ENCODE results near the gene CCDC92B.
"Not testable (repeated sequence)": the region's sequence is repeated elsewhere in the genome, so short reads cannot be mapped to it uniquely, and the experiment has no call there.

CCDC92B gene

DNA sequence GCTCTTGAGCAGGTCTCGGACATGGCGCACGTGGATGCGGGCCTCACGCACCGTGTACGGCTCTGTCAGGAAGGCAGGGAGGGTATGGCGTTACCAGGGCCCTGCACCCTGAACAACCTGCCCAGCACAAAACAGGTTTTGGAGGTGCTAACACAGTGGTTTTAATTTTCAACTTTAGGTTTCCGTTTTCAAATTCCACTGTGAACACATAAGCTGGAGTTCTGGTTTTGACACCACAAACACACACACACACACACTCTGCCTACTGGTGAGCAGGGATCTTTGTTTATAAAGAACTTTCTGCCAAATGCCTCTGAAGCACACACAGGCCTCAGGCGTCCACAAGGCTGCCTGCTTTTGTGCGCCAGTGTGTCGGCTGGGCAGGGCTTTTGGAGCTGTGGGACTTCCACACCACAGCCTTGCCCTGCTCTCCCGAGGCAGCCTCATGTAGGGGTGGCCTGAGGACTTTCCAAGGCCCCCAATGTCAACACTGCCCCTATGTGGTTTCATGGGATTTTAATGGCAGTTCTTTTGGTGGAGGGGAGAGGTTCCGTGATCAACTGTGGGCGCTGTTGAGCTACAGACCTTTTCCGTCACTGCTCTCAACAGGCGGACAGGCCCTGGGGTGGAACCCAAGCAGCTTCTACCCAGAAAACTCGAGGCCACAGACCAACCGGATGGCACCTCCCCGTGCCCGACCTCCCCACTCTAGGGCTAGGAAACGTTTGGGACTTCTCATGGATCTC is 47.3 kb downstream of the CCDC92B start:
- no peak for DNase-seq

DNA sequence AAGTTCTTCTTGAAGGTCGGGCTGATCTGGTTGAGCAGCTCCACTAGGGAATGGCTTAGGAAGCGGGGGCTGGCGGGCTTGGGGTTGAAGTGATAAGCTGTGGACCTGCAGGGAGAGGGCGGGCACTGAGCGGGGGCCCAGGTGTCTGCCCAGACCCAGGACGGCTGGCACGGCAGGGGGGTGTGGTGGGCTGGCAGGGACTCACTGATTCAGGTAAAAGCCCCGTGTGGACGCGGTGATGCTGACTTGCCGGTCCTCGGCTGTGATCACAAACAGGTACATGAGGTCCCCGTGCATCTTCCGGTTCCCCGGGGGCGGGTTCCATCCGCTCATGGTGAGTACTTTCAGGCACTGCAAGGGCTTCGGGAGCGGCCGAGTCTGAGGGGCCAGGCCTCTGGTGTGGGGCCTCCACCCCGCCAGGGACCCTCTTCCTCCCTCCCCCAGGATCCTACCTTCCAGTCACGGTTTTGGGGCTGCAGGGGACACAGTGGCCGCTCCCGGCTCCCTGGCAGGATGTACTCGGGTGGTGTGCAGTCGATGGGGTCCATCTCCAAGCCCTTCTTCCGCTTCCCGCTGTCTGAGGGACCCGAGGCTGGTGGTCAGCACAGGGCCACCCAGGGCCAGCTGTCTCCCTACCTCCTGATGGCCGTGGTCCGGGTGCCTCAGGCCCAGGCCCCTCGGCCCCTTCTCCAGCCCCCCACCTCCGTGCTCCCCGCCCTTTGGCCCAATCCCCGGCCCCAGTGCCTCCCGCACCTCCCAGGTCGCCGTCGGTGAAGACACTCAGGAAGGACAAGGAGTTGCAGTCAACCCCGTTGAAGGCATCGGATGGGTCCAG is 48.1 kb downstream of the CCDC92B start:
- no peak for DNase-seq

DNA sequence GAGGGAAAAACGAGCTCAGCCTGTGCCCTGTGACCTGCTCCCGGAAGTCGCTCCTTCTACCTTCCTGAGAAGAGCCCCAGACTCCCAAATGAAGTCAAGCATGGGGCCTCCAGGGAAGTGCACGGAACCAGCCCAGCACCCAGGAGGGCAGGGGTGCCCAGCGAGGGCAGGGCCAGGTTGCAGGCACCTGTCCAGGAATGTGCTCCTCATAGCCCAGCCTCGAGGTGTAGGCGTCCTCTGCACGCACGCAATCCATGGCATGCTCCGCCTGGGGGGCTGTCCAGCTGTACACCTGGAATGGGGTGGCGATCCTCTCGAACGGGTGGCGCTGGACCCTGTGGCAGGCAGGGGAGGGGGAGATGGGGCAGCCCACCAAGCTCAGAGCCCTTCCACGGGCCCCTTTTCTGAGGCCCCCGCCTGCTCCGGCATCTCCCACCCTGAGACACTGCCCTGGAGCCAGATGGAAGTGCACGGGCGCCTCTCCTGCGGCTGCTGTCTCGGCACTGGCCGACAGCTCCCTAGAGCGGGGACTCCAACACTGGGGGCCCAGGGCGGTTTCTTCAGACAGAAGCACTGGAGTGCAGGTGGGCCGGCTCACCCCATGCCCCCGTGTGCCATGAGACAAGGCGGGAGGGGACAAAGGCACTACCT is 48.8 kb downstream of the CCDC92B start:
- DNase-seq = no peak

DNA sequence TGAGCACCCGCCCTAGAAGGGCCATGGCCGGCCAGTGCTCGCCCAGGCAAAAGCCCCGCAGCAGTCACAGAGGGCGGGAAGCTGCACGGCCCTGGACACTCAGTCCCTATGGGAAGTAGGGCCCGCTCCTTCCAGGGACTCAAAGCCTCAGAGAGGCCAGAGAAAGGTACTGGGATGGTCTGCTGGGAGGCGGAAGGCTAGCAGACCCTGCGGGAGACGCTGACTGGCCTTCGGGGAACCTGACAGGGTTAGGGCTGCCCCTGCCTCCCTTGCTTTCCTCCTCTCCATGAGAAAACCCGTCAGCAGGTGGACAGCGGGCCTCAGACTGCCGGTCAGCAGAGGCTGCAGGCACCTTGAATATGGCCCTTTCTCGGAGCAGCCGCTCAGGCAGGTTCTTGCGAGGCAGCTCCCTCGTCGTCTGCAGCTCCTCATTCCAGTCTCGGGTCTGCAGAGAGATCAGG is 49.4 kb downstream of the CCDC92B start:
- DNase-seq = no peak

DNA sequence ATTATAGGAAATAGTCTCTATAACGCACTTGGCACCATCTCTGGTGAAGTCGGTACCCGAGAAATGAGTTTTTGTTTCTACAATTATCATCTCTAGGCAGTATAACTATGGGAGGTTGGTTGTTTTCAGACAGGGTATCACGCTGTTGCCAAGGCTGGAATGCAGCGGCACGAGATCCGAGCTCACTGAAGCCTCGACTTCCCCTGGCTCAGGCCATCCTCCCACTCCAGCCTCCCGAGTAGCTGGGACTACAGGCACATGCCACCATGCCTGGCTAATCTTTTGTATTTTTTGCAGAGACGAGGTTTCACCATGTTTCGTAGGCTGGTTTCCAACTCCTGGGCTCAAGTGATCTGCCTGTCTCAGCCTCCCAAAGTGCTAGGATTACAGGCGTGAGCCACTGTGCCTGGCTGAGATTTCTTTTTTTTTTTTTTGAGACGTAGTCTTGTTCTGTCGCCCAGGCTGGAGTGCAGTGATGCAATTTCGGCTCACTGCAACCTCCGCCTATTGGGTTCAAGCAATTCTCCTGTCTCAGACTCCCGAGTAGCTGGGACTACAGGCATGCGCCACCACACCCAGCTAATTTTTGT is 50.1 kb downstream of the CCDC92B start:
- not testable (repeated sequence) for DNase-seq

DNA sequence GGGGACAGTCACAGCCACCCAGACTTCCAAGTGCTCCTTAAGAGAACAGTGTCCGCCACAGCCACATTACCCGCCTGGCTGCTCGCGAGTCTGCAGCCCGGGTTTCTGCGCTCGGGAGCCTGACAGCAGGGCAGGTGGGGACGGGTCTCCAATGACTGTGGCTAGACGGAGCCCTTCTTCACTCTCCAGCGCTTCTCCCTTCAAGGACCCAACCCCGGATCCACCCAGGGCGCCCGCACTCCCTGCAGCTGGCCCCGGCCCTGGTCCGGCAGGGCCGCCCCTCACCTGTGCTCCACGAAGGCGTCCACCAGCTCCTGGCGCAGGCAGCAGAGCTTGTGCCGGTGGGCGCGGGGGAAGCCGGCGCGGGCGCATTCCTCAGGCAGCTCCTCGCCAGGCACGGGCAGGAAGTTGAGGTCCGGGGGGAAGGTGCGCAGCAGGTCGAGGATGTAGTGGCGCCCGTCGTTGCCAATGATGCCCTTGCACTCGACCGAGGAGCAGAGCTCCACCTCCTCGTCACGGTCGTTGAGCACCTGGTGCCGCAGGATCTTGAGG is 51.8 kb downstream of the CCDC92B start:
- DNase-seq = no peak

DNA sequence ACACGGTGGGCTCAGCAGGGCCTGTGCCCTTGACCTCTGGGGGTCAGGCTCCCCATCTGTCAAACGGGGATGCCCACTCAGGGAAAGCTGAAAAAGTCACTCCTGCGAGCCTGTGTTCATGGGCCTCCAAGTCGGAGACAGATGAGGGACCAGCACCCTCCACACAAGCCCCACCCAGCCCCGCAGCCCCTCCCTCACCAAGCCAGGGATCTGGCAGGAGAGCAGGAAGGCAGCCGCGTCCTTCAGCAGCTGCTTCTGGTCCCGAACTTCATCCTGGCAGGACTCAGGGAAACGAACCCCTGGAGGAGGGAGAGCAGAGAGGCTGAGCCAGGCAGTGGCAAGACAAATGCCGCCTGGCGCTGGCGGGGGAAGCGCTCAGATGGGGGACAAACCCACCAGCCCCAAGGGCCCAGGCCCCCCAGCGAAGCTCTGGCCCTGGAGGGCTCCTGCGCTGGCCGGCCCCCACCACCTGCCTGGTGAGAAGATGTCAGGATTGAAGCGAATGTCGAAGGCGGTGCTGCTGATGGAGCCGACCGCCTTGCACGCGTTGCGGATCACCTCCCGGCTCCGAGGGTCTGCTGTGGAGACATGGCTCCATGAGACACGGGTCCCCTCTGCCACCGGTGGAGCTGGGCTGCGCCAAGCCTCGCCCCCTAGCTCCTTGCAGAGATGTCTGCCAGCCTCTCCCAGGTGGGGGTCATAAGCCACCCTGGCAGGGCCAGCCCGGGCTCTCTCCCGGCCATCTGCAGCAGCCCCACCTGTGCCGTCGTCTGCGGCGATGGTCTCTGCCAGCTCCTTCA is 53.3 kb downstream of the CCDC92B start:
- no peak for DNase-seq

DNA sequence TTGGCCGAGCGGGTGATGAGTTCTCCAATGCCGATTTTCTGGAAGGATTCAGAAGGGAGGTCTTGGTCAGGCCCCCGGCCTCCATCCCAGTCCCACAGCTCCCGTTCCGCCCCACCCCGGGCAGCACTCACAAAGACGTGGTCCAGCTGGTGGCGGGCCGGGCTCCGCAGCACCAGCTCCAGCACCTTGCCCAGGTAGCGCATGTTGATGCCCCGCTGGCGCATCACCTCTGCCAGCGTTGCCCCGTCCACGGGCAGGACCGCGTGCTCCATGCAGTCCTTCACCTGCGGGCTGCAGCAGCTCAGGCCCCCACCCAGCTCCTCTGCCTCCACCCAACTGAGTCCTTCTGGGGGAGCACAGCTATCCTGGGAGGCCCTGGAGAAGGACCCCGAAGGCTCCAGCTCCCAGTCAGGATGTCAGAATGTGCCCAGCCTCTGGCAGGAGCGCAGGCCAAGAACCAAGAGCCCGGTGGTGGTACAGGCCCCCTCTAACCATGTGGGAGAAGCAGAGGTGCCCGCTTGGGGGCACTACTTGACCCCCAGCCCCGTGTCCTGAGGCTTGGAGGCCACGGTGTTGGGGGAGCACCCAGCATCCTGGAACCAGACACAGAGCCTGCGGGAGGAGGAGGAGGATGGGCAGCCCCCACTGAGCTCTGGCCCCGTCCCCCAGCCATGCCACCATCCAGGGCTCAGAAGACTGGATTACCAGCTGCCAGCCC is 54.0 kb downstream of the CCDC92B start:
- no peak for DNase-seq

DNA sequence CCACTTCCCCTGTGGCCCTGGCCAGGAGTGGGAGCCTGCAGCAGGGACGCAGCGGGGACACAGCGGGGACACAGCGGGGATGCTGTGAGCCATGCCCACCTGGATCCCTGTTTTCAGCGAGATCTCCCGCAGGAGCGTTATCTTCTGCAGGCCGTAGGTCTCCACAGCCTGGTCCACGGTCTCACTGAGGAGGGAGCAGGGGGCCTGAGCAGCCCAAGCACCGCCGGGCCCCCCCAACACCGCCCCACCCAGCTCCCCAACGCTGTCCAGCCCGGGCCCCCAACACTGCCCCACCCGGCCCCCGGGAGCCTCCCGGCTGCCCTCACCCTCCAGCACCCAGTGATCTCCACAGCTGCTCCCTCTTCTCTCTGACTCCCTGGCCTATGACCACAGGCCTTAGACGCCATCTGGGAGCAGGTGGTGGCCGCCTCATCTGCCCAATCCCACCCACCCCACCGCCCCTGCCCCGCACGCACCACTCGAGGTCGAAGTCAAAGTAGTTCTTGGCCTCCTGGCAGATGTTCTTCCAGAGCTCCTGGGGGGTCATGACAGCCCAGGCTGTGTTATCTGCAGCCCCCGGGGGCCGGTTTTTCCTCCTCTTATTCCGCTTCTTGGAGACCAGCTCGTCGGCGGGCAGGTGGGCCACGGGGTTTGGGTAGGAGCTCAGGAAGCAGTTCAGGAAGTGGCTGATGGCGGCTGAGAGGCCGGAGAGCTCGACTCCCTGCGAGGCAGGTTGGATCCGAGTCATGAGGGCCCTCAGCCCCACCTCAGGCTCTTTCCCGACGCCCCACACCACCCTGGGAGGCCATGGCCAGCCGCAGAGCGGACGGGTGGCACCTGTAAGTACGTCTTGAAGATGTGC is 54.8 kb downstream of the CCDC92B start:
- DNase-seq = no peak

DNA sequence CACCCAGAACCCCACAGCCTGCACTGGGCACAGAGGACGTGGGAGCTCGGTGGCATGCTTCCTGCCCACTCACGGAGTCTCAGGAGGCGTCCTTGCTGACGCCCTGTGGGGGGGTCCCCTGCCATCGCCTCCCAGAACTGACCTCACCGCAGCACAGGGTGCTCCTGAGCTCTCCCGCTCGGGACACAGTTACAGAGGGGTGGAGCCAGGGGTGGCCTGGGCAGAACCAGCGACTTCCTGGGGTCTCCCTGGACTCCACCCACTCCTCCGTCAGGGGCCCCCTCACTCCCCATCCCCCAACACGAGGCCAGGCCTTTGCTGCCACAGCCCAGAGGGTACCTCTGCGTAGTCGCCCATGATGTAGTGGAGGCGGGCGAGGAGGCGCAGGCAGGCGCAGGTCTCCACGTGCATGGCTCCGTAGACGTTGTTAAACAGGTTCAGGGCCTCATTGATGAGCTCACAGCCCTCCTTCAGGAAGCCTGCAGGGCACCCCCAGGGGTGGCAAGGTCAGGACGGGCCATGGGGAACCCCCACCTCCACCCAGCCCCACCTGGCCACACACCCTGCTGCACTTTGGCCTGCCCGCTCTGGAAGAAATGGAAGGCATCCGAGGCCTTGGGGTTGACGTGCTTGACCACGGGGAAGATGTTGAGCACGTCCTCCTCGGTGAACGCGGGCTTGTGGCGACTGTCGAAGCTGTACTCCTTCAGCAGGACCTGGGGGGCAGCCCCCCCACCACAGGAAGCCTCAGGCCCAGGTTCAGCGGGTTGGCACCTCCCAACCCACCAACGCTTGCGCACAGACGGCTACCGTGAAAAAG is 55.7 kb downstream of the CCDC92B start:
- no peak for DNase-seq

DNA sequence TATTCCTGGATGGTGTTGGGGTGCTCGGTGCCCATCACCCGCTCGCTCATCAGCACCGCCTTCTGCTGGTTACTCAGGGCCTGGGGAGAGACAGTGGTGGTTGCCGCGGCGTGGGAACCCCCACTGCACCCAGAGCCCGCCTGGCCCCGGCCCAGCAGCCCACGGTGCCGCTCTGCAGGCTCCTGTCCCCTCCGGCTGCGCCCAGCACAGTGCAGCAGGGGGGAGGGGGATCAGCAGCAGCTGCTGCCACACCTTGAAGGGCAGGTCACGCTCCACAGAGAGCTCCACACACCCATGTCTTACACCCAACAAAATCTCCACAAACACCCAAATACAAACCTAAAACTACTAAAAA is 56.7 kb downstream of the CCDC92B start:
- no peak for DNase-seq

DNA sequence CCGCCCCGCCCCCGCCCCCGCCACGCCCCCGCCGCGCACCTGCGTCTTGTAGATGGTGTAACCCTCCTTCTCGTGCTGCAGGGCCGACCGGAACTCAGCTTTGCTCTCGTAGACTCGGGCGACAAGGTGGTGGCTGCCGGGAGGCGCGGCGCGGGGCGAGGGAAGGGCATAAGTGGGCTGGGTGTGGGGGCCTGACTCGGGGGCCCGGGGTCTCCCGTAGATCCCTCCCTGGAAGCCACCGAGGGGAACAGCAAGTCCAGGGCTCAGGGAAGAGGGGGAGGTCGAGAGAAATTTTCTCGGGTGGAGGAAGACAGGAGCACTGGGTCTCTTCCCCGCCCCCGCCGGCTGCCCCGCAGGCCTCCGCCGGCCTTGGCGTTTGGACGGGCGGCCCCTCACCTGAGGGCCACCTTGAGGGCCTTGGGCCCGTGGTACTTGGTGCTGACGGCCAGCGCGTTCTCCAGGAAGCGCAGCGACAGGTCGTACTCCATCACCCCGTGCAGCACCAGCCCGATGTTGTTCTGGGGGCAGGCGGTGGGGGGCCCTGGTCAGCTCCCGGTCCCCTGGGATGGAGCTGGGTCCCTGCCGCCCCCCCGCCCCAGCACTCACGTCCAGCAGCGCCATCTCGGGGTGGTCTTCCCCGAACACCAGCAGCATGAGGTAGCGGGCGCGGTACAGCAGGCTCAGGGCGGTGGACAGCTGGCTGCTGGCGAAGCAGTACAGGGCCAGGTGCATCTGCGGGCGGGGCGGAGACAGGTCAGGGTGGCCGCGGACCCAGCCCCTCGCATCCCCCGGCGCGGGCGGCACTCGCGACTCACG is 57.3 kb downstream of the CCDC92B start:
- no peak for DNase-seq

DNA sequence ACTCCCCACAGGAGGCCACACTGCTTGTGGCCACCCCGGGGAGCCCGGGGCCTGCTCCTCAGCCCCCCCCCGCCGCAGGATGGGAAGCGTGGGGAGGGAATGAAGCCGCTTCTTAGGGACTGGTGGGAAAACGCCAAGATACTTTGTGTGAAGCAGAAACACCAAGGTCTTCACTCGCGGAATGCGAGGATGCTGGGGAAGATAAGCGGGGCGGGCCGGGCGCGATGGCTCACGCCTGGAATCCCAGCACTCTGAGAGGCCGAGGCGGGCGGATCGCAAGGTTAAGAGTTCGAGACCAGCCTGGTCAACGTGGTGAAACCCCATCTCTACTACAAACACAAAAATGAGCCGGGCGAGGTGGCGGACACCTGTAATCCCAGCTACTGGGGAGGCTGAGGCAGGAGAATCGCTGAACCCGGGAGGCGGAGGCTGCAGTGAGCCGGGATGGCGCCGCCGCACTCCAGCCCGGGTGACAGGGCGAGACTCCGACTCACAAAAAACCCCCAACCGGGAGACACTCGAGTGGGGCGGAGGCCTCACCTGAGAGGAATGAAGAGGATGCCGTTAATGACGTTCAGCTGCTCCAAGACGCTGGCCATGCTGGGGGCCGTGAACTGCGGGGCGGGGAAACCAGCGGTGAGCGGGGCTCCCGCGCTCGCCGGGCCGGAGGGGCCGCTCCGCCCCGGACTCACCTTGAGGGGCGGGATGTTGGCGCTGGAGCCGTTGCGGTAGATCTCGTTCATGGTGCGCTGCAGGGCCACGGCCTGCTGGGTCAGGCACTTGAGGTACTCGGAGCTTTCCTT is 58.2 kb downstream of the CCDC92B start:
- DNase-seq = no peak

DNA sequence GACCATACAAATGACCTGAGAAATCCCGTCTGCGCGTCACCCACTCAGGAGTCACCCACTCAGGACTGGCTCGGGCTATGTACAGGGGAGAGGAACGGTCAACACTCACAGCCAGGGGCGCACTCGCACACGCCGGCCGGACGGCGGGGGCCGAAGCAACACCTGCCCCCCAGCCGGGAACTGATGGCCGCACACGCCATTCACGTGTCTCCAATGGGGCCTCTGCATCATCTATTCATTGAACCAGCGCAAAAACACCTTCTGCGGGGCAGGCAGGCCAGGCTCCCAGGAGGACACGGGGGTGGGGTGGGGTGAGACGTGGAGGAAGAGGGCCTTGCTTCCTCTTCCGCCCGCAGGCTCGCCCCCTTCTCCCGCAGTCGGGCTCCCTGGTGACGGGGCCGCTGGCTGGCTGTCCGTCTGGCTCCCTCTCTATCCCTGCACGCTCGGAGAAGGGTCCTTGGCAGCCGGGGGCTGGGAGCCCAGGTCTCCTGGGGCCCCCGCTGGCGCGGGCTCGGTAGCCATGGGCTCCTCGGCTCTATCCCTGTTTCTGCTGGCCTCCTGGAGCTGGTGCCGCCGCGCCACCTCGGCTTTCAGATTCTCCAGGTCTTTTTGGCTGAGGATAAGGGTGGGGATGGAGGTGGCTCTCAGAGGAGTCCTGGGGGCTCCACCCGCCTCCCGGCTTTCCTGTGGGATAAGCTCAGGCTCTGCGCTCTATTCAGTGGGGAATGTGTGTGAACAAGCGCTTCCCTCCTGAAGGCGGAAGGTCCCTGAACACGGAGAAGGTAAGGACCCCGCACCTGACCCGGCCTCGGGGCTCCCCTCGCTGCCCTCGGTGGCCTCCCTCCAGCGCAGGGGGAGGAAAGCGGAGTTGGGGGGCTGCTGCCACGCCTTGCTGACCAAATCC is 59.0 kb downstream of the CCDC92B start:
- DNase-seq = no peak

DNA sequence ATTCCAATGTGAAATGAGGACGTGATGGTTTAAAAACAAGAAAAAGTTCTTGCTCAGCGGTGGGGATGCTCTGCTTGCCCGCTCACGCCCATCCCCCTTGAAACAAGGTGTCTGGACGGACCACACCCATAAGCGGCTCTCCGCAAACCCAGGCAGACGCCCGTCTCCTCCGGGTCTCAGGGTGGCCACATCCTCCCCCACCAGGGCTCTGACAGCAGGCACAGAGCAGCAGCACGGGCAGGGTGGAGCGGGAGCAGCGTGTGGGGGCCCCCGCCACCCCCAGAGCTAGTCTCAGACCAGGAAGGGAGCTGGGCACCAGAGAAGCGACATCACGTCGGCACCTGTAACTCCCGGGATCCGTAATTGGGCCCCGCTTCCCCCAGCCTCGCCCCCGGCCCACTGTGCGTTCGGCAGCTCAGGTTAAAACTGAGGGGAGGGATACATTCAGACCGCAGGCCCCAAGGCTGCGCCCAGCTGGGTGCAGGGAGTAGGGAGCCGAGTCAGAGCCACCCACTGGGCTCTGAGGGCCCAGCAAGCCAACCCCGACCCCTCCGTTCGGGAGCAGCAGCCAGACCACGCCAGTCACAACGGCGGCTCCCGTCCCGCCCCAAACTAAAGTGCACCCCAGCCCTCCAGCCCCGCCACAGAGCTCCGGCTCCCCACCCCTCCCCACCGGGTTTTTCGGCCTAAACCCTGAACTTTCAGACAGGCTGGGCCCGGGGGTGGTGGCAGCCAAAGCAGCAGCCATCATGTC is 59.9 kb downstream of the CCDC92B start:
- no peak for DNase-seq
